WTC11 (cell line): ENCODE data around the gene FOXP1.

Experiments
- CBFB ChIP-seq: sonication (generic); formaldehyde crosslinking; IDR thresholded peaks from 2 replicates; pipeline ENCODE4 v1.8.1; 2022; ENCODE audit warnings: mild to moderate bottlenecking, low read depth, missing genetic modification reagents
- TF ChIP-seq, protein P1 (sequence below): sonication (generic); formaldehyde crosslinking; IDR thresholded peaks from 2 replicates; pipeline ENCODE4 v1.8.1; 2022; ENCODE audit warnings: missing genetic modification reagents, borderline replicate concordance
- TF ChIP-seq, protein P2 (sequence below): fragments of 200-600 bp; IDR thresholded peaks from 2 replicates; pipeline ENCODE4 v1.8.0; 2022; ENCODE audit warnings: antibody characterized with exemption
- TF ChIP-seq, protein P3 (sequence below): fragments of 250-450 bp; sonication (Bioruptor Pico); IDR thresholded peaks from 2 replicates; pipeline ENCODE4 v1.9.0; 2021; ENCODE audit warnings: mild to moderate bottlenecking, borderline replicate concordance

DNA sequence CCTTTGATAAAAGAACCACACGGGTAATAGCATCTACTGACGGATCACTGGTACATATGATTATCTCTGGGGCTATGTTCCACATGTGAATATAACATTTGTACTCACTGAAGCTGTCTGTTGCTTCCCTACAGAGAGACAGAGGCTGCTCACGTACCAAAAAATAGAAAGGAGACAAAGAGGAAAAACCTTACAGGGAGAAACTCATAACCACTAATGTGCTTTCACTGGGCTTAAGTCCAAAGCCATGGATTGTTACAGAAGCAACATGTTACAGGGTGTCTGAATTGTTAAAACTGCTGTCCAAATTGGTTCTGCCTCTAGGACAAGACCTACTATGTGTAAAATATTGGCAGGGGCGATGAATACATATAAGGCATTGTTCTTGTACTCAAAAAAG lies 311.9 kb downstream of the FOXP1 start:
- TF ChIP-seq, protein P1, sequence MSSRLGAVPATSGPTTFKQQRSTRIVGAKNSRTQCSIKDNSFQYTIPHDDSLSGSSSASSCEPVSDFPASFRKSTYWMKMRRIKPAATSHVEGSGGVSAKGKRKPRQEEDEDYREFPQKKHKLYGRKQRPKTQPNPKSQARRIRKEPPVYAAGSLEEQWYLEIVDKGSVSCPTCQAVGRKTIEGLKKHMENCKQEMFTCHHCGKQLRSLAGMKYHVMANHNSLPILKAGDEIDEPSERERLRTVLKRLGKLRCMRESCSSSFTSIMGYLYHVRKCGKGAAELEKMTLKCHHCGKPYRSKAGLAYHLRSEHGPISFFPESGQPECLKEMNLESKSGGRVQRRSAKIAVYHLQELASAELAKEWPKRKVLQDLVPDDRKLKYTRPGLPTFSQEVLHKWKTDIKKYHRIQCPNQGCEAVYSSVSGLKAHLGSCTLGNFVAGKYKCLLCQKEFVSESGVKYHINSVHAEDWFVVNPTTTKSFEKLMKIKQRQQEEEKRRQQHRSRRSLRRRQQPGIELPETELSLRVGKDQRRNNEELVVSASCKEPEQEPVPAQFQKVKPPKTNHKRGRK (CRISPR knock-in tag): no peak
- TF ChIP-seq, protein P2, sequence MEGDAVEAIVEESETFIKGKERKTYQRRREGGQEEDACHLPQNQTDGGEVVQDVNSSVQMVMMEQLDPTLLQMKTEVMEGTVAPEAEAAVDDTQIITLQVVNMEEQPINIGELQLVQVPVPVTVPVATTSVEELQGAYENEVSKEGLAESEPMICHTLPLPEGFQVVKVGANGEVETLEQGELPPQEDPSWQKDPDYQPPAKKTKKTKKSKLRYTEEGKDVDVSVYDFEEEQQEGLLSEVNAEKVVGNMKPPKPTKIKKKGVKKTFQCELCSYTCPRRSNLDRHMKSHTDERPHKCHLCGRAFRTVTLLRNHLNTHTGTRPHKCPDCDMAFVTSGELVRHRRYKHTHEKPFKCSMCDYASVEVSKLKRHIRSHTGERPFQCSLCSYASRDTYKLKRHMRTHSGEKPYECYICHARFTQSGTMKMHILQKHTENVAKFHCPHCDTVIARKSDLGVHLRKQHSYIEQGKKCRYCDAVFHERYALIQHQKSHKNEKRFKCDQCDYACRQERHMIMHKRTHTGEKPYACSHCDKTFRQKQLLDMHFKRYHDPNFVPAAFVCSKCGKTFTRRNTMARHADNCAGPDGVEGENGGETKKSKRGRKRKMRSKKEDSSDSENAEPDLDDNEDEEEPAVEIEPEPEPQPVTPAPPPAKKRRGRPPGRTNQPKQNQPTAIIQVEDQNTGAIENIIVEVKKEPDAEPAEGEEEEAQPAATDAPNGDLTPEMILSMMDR: no peak
- TF ChIP-seq, protein P3, sequence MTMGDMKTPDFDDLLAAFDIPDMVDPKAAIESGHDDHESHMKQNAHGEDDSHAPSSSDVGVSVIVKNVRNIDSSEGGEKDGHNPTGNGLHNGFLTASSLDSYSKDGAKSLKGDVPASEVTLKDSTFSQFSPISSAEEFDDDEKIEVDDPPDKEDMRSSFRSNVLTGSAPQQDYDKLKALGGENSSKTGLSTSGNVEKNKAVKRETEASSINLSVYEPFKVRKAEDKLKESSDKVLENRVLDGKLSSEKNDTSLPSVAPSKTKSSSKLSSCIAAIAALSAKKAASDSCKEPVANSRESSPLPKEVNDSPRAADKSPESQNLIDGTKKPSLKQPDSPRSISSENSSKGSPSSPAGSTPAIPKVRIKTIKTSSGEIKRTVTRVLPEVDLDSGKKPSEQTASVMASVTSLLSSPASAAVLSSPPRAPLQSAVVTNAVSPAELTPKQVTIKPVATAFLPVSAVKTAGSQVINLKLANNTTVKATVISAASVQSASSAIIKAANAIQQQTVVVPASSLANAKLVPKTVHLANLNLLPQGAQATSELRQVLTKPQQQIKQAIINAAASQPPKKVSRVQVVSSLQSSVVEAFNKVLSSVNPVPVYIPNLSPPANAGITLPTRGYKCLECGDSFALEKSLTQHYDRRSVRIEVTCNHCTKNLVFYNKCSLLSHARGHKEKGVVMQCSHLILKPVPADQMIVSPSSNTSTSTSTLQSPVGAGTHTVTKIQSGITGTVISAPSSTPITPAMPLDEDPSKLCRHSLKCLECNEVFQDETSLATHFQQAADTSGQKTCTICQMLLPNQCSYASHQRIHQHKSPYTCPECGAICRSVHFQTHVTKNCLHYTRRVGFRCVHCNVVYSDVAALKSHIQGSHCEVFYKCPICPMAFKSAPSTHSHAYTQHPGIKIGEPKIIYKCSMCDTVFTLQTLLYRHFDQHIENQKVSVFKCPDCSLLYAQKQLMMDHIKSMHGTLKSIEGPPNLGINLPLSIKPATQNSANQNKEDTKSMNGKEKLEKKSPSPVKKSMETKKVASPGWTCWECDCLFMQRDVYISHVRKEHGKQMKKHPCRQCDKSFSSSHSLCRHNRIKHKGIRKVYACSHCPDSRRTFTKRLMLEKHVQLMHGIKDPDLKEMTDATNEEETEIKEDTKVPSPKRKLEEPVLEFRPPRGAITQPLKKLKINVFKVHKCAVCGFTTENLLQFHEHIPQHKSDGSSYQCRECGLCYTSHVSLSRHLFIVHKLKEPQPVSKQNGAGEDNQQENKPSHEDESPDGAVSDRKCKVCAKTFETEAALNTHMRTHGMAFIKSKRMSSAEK: no peak
- TF ChIP-seq CBFB (CRISPR knock-in tag): no peak
